Prostate gland (tissue), 2 donors: ENCODE measurements around the gene FTCDNL1.

ENCODE experiments used
- CTCF ChIP-seq, 4 experiments: fragments of 200-600 bp in 2 of 4; fragments of 450-650 bp in 2 of 4; sonication (generic) in 2 of 4; IDR thresholded peaks; 1 replicate in 3 of 4; 2 replicates in 1 of 4; pipeline ENCODE4 v1.5.1; 2016 to 2019; ENCODE audit warnings: antibody characterized with exemption in 4 of 4, mild to moderate bottlenecking in 2 of 4, moderate library complexity in 2 of 4
- POLR2A ChIP-seq: fragments of 450-650 bp; IDR thresholded peaks from one replicate; pipeline ENCODE4 v1.6.1; 2016; ENCODE audit warnings: antibody characterized with exemption, mild to moderate bottlenecking

- TF ChIP-seq CTCF (IDR thresholded peaks at IDR 0.05), result no peak
- TF ChIP-seq POLR2A, result no peak
These were observed 14.0 kb downstream of the FTCDNL1 start for GRCh38 chr2:199836943-199837342.
